RWPE2 (cell line): ENCODE measurements around the gene NR6A1.

Experiments
- ATAC-seq: fragments of 200-7000 bp; cut with Tn5 transposase; 3 replicates; pipeline ENCODE4 v1.9.1; 2021; ENCODE audit warnings: low read depth
- DNase-seq: peaks from one replicate; pipeline ENCODE4 v3.0.0-alpha.2; 2020; ENCODE audit warnings: low spot score
- H3K27ac ChIP-seq: fragments of 450-650 bp; 2 replicates; pipeline ENCODE4 v1.5.1; 2017; ENCODE audit warnings: mild to moderate bottlenecking; ENCODE audit not compliant: poor library complexity, severe bottlenecking
- H3K27me3 ChIP-seq: fragments of 250-450 bp; sonication (Bioruptor Pico); 2 replicates; pipeline ENCODE4 v1.5.1; 2021; ENCODE audit warnings: mild to moderate bottlenecking, moderate library complexity; ENCODE audit not compliant: insufficient read depth, poor library complexity, severe bottlenecking
- H3K36me3 ChIP-seq: fragments of 250-450 bp; sonication (Bioruptor Pico); 2 replicates; pipeline ENCODE4 v1.5.1; 2020; ENCODE audit warnings: low read depth, mild to moderate bottlenecking, moderate library complexity
- H3K4me1 ChIP-seq: fragments of 250-450 bp; sonication (Bioruptor Pico); 2 replicates; pipeline ENCODE4 v1.5.1; 2021; ENCODE audit warnings: mild to moderate bottlenecking, moderate library complexity; ENCODE audit not compliant: insufficient read depth, poor library complexity, severe bottlenecking
- H3K4me3 ChIP-seq: fragments of 250-450 bp; sonication (Bioruptor Pico); 2 replicates; pipeline ENCODE4 v1.5.1; 2021; ENCODE audit warnings: mild to moderate bottlenecking, moderate library complexity; ENCODE audit not compliant: severe bottlenecking
- H3K9me3 ChIP-seq: fragments of 250-450 bp; sonication (Bioruptor Pico); 2 replicates; pipeline ENCODE4 v1.5.1; 2021; ENCODE audit warnings: mild to moderate bottlenecking, moderate library complexity; ENCODE audit not compliant: severe bottlenecking
- TF ChIP-seq, protein P1 (sequence below): fragments of 450-650 bp; IDR thresholded peaks from one replicate; pipeline ENCODE4 v1.5.1; 2017; ENCODE audit warnings: mild to moderate bottlenecking, moderate library complexity; ENCODE audit not compliant: poor library complexity, severe bottlenecking

NR6A1 gene

DNA sequence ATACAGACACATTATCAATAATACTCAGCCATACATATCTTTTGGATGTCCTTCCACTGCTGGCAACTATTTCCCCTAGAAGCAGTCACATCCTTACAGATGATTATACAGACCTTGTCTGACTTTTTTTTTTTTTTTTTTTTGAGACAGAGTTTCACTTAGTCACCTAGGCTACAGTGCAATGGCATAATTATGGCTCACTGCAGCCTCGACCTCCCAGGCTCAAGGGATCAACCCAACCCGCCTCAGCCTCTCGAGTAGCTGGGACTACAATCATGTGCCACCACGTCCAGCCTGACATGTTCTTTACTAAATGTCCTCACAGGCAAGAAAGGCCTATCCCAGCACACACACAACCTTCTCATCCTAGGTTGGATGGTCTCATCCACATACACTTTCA is 24.0 kb downstream of the NR6A1 start:
- TF ChIP-seq, protein P1, sequence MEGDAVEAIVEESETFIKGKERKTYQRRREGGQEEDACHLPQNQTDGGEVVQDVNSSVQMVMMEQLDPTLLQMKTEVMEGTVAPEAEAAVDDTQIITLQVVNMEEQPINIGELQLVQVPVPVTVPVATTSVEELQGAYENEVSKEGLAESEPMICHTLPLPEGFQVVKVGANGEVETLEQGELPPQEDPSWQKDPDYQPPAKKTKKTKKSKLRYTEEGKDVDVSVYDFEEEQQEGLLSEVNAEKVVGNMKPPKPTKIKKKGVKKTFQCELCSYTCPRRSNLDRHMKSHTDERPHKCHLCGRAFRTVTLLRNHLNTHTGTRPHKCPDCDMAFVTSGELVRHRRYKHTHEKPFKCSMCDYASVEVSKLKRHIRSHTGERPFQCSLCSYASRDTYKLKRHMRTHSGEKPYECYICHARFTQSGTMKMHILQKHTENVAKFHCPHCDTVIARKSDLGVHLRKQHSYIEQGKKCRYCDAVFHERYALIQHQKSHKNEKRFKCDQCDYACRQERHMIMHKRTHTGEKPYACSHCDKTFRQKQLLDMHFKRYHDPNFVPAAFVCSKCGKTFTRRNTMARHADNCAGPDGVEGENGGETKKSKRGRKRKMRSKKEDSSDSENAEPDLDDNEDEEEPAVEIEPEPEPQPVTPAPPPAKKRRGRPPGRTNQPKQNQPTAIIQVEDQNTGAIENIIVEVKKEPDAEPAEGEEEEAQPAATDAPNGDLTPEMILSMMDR, result no peak
- H3K4me1 ChIP-seq, result peaks cover 11% of the 10 kb centered on the region
- H3K4me3 ChIP-seq, result no peak overlapping the region
- ATAC-seq (no peak), DNase-seq (no peak)
- no peaks in the 10 kb centered on the region for H3K36me3 ChIP-seq
- H3K27me3 ChIP-seq, result no peaks in the 10 kb centered on the region
- H3K9me3 ChIP-seq, result no peaks in the 10 kb centered on the region
- no peak overlapping the region for H3K27ac ChIP-seq

DNA sequence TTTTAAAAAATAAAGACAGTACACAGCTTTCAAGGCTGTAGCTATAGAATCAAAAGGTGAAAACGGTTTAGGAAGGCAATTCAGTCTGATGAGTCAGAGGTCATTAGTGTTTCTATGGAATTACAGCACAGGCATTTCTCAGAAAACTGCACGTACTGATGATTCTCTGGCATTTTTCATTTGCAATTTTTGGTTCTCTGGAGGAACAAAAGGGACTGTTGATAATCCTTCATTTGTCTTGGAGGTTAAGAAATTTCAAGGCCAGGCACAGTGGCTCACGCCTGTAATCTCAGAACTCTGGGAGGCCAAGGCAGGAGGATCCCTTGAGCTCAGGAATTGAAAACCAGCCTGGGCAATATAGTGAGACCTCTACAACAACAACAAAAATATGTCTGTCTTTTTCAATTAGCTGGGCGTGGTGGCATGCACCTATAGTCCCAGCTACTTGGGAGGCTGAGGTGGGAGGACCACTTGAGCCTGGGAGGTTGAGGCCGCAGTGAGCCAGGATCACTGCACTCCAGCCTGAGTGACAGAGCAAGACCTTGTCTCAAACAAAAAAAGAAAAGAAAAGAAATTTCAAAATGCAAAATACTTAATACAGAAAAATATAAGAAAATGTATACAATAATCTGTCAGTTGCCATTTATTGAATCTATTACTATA is 27.3 kb downstream of the NR6A1 start:
- Histone ChIP-seq H3K36me3 (no peaks in the 10 kb centered on the region), H3K27ac (peak overlapping the region; percentile 37), H3K4me1 (peaks cover 11% of the 10 kb centered on the region), H3K9me3 (no peaks in the 10 kb centered on the region), H3K27me3 (no peaks in the 10 kb centered on the region), H3K4me3 (no peak overlapping the region)
- TF ChIP-seq, protein P1, result no peak
- ATAC-seq (peak; percentile 72), DNase-seq (no peak)

DNA sequence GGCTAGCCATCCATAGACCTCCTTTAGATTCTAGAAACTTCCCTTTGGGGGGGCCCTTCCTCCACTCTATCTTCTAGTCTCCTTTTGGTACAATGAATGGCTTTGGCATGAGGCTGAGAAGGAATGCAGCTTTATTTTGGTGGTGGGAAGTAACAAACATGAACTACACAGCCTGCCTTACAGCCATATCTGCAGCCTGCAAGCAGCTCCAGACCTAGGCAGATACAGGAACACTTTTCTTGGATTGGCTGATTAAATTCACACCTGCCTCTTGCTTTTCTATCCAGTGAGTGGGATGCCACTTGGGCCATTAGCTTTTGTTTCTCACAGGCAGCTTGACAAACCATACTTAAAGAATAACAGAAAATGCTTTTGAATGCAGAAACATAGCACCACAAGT is 28.2 kb downstream of the NR6A1 start:
- no peaks in the 10 kb centered on the region for H3K27me3 ChIP-seq
- H3K9me3 ChIP-seq, result no peaks in the 10 kb centered on the region
- DNase-seq, result no peak
- TF ChIP-seq, protein P1, result no peak
- no peaks in the 10 kb centered on the region for H3K36me3 ChIP-seq
- no peak overlapping the region for H3K4me3 ChIP-seq
- H3K27ac ChIP-seq, result no peak overlapping the region
- no peak for ATAC-seq
- peaks cover 11% of the 10 kb centered on the region for H3K4me1 ChIP-seq

DNA sequence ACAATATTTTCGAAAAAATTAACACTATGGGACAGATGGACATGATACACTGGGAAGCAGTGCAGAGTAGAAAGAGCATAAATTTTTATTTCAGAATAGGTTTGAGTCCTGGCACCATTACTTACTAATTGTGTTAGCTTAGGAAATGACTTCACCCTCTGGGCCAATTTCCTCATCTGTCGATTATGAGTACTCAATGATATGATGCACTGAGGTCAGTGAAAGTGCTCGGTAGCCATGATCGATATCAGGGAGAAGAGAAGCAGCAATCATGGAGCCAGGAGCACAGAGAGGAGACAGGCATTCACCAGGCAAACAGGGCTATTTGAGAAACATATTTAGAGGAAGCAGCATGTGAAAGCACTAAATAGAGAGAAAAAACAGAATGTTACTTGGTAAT is 29.4 kb downstream of the NR6A1 start:
- DNase-seq, result no peak
- Histone ChIP-seq H3K36me3 (no peaks in the 10 kb centered on the region), H3K4me3 (no peak overlapping the region), H3K4me1 (peaks cover 11% of the 10 kb centered on the region), H3K27ac (no peak overlapping the region), H3K27me3 (no peaks in the 10 kb centered on the region), H3K9me3 (no peaks in the 10 kb centered on the region)
- TF ChIP-seq, protein P1, result no peak
- ATAC-seq, result no peak

DNA sequence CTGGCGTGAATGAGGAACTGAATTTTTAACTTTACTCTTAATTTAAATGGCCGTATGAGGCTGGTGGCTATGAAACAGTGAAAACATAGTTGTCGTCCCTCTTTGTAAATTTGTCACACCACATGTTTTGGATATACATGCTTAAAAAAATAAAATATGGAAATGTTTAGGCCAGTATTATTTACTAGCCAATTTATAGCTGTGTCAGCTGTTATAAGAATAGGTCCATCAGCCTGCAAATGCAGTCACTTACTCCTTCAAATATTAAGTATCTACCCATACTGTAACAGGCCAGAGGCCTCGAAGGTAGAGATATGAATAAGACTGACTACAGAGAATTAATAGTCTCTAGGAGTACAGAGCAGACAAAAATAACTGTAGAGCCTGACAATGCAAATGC is 30.0 kb downstream of the NR6A1 start:
- no peak overlapping the region for H3K27ac ChIP-seq
- no peaks in the 10 kb centered on the region for H3K9me3 ChIP-seq
- peaks cover 11% of the 10 kb centered on the region for H3K4me1 ChIP-seq
- no peaks in the 10 kb centered on the region for H3K36me3 ChIP-seq
- no peaks in the 10 kb centered on the region for H3K27me3 ChIP-seq
- no peak for DNase-seq
- no peak for ATAC-seq
- H3K4me3 ChIP-seq, result no peak overlapping the region
- TF ChIP-seq, protein P1, result no peak
